IMR-90 (cell line): ENCODE measurements around the gene HIVEP3. TPM values are rescaled to one million over a fixed set of nuclear protein-coding genes. Genes with fewer than 3 reads are reported as not detected.

Experiments
- ATAC-seq: fragments of 200-7000 bp; cut with Tn5 transposase; 2 replicates; pipeline ENCODE4 v1.9.1; 2020; ENCODE audit warnings: low read depth, mild to moderate bottlenecking, moderate library complexity
- BruUV-seq: library from RNA; stranded (reverse); fragments of 400-500 nt; replicated peaks from 2 replicates; lab custom pipeline; 2021; lab: Mats Ljungman, UMichigan
- CTCF ChIA-PET: fragments of 300-600 bp; formaldehyde crosslinking; extraction: SDS; loops from one replicate; lab custom pipeline; 2021; ENCODE audit warnings: antibody characterized with exemption; lab: Yijun Ruan, JAX
- POLR2A ChIA-PET: fragments of 300-600 bp; sonication (Branson Sonifier 250); formaldehyde crosslinking; loops from one replicate; lab custom pipeline; 2022; ENCODE audit warnings: antibody characterized with exemption; ENCODE audit not compliant: unreplicated experiment; lab: Charles Lee
- DNase-seq: peaks from one replicate; pipeline ENCODE4 v3.0.0; 2013
- H2AFZ ChIP-seq: replicated peaks from 2 replicates; pipeline ENCODE3; 2013; ENCODE audit warnings: low read length, mild to moderate bottlenecking; ENCODE audit not compliant: poor library complexity
- H2AK5ac ChIP-seq: 2 replicates; pipeline ENCODE4 v1.6.1; 2013; ENCODE audit warnings: low read depth, low read length, inconsistent platforms
- H2AK9ac ChIP-seq: replicated peaks from 2 replicates; pipeline ENCODE3; 2013; ENCODE audit warnings: mild to moderate bottlenecking, low read depth, low read length, moderate library complexity; ENCODE audit not compliant: poor library complexity
- H2BK120ac ChIP-seq: 2 replicates; pipeline ENCODE4 v1.6.1; 2013; ENCODE audit warnings: low read depth, low read length, inconsistent platforms
- H2BK15ac ChIP-seq: 3 replicates; pipeline ENCODE4 v1.6.1; 2013; ENCODE audit warnings: low read depth, low read length, inconsistent platforms
- H2BK20ac ChIP-seq: 2 replicates; pipeline ENCODE4 v1.6.1; 2013; ENCODE audit warnings: low read depth, mild to moderate bottlenecking, inconsistent platforms, low read length, moderate library complexity
- H2BK5ac ChIP-seq: 2 replicates; pipeline ENCODE4 v1.6.1; 2013; ENCODE audit warnings: mild to moderate bottlenecking, low read depth, low read length, inconsistent platforms; ENCODE audit not compliant: poor library complexity, severe bottlenecking
- H3K14ac ChIP-seq: replicated peaks from 2 replicates; pipeline ENCODE4 v1.6.1; 2013; ENCODE audit warnings: low read depth, low read length, inconsistent platforms
- H3K18ac ChIP-seq: 2 replicates; pipeline ENCODE4 v1.6.1; 2013; ENCODE audit warnings: low read depth, low read length, control low read depth
- H3K23ac ChIP-seq: 2 replicates; pipeline ENCODE4 v1.6.1; 2013; ENCODE audit warnings: low read depth, low read length, inconsistent platforms
- H3K27ac ChIP-seq: 2 replicates; pipeline ENCODE4 v1.5.1; 2013; ENCODE audit warnings: mild to moderate bottlenecking, control low read depth, low read length; ENCODE audit not compliant: insufficient read depth
- H3K27me3 ChIP-seq: 2 replicates; pipeline ENCODE4 v1.6.1; 2013; ENCODE audit warnings: low read length; ENCODE audit not compliant: control insufficient read depth, insufficient read depth
- H3K36me3 ChIP-seq: 2 replicates; pipeline ENCODE4 v1.6.1; 2013; ENCODE audit warnings: low read length, mixed read lengths; ENCODE audit not compliant: control insufficient read depth, insufficient read depth
- H3K4ac ChIP-seq: 2 replicates; pipeline ENCODE4 v1.6.1; 2013; ENCODE audit warnings: low read depth, low read length, inconsistent platforms
- H3K4me1 ChIP-seq: 2 replicates; pipeline ENCODE4 v1.6.1; 2013; ENCODE audit warnings: low read length, mixed read lengths; ENCODE audit not compliant: control insufficient read depth, insufficient read depth
- H3K4me2 ChIP-seq: 2 replicates; pipeline ENCODE4 v1.6.1; 2013; ENCODE audit warnings: low read depth, mild to moderate bottlenecking, control low read depth, low read length, moderate library complexity
- H3K4me3 ChIP-seq: 2 replicates; pipeline ENCODE4 v1.5.1; 2013; ENCODE audit warnings: low read depth, mild to moderate bottlenecking, control low read depth, low read length, moderate library complexity; ENCODE audit not compliant: insufficient read depth
- H3K56ac ChIP-seq: 2 replicates; pipeline ENCODE4 v1.6.1; 2013; ENCODE audit warnings: low read length, inconsistent platforms; ENCODE audit not compliant: insufficient read depth; ENCODE audit errors: extremely low read depth
- H3K79me1 ChIP-seq, 2 experiments: 2 replicates each; pipeline ENCODE4 v1.6.1; 2013; ENCODE audit warnings: low read length in 2 of 2, inconsistent platforms in 1 of 2, low read depth in 1 of 2
- H3K9ac ChIP-seq: 2 replicates; pipeline ENCODE4 v1.6.1; 2013; ENCODE audit warnings: low read depth, low read length, control low read depth
- H3K9me1 ChIP-seq: 2 replicates; pipeline ENCODE4 v1.6.1; 2013; ENCODE audit warnings: low read length, inconsistent platforms; ENCODE audit not compliant: insufficient read depth
- H3K9me3 ChIP-seq: 2 replicates; pipeline ENCODE4 v1.6.1; 2013; ENCODE audit warnings: low read length; ENCODE audit not compliant: control insufficient read depth, insufficient read depth
- H4K20me1 ChIP-seq: 2 replicates; pipeline ENCODE4 v1.6.1; 2013; ENCODE audit warnings: low read length, inconsistent platforms; ENCODE audit not compliant: insufficient read depth
- H4K5ac ChIP-seq: 2 replicates; pipeline ENCODE4 v1.6.1; 2013; ENCODE audit warnings: mild to moderate bottlenecking, low read depth, low read length, control low read depth
- H4K8ac ChIP-seq, 2 experiments: 2 replicates each; pipeline ENCODE4 v1.6.1; 2013; ENCODE audit warnings: low read depth in 2 of 2, low read length in 2 of 2, control low read depth in 1 of 2, inconsistent platforms in 1 of 2
- H4K91ac ChIP-seq: 2 replicates; pipeline ENCODE4 v1.6.1; 2013; ENCODE audit warnings: low read depth, low read length, inconsistent platforms; ENCODE audit not compliant: insufficient read depth
- BHLHE40 ChIP-seq: fragments of 150-350 bp; IDR thresholded peaks from 2 replicates; pipeline ENCODE4 v1.6.1; 2016; ENCODE audit warnings: mild to moderate bottlenecking, low read depth, low read length
- CEBPB ChIP-seq: IDR thresholded peaks from 2 replicates; pipeline ENCODE4 v1.6.1; 2012; ENCODE audit warnings: low read depth, low read length, improper control_type of control experiment
- CHD1 ChIP-seq: IDR thresholded peaks from 2 replicates; pipeline ENCODE4 v1.6.1; 2012; ENCODE audit warnings: low read depth, low read length, improper control_type of control experiment
- FOS ChIP-seq: fragments of 150-350 bp; IDR thresholded peaks from 2 replicates; pipeline ENCODE4 v1.6.1; 2016; ENCODE audit warnings: low read depth, low read length
- NFE2L2 ChIP-seq: fragments of 150-350 bp; IDR thresholded peaks from 2 replicates; pipeline ENCODE4 v1.6.1; 2016; ENCODE audit warnings: low read depth, mild to moderate bottlenecking, low read length
- POLR2A ChIP-seq: IDR thresholded peaks from 2 replicates; pipeline ENCODE4 v1.6.1; 2012; ENCODE audit warnings: mild to moderate bottlenecking, low read depth, low read length
- USF2 ChIP-seq: fragments of 150-350 bp; IDR thresholded peaks from 2 replicates; pipeline ENCODE4 v1.6.1; 2017; ENCODE audit warnings: mild to moderate bottlenecking, antibody characterized with exemption, low read length, low read depth
- WGBS, 2 experiments: methylation state at CpG; one replicate each; pipeline versions ENCODE4 v1.1.5 to v1.1.7; 2013; ENCODE audit warnings: missing lambda C conversion rate in 2 of 2; ENCODE audit not compliant: insufficient read length in 1 of 2; ENCODE audit errors: extremely low coverage in 2 of 2; 5-methylcytosine and 5-hydroxymethylcytosine counted together
- dilution Hi-C: fragments of 300-500 bp; cut with HindIII; formaldehyde crosslinking; loops from one replicate; pipeline ENCODE4 v1.14.3; 2018; ENCODE audit warnings: low sequenced_read_pairs; ENCODE audit not compliant: unreplicated experiment
- in situ Hi-C: fragments of 300-500 bp; cut with MboI; formaldehyde crosslinking; loops from 3 replicates; pipeline ENCODE4 v1.14.3; 2019; ENCODE audit warnings: low sequenced_read_pairs, inconsistent platforms, mixed read lengths
- intact Hi-C: fragments of 100-400 bp; cut with micrococcal nuclease; formaldehyde crosslinking; loops from 2 replicates; pipeline ENCODE4 v1.10.0; 2022
- polyA plus RNA-seq, 3 experiments: library from polyadenylated mRNA; depleted of rRNA; stranded (reverse); fragments of >200 nt; gene quantifications; 2 replicates each; pipeline ENCODE4 v1.2.3, GENCODE V29; 2012; ENCODE audit warnings: low replicate concordance in 1 of 3
- total RNA-seq: library from RNA; depleted of rRNA; stranded (reverse); fragments of >200 nt; gene quantifications from 2 replicates; pipeline ENCODE4 v1.2.3, GENCODE V29; 2012

The HIVEP3 gene
- total and polyA plus RNA-seq, 2 of the 4 experiments (the other 2 are of a cell fraction), result 1.4 to 4.0 TPM

GRCh38 chr1:41633764-41634163, 285.0 kb downstream of the HIVEP3 start:
- intact Hi-C loops, result no loop called here
- ChIA-PET CTCF (no interaction called here), POLR2A (no interaction called here)
- H3K4me2 ChIP-seq, result no peak overlapping the region
- dilution Hi-C loops, result no loop called here
- whole genome bisulfite sequencing, 2 experiments, result no CpG with 5 or more reads among the region's 5 CpGs
- H2BK15ac ChIP-seq, result peak overlapping the region; percentile 14; the same call in 1 of the 3 replicates
- H3K9me3 ChIP-seq, result no peaks in the 10 kb centered on the region
- H3K79me1 ChIP-seq, result peaks cover 32 to 33% of the 10 kb centered on the region in 2 experiments
- peaks cover 7% of the 10 kb centered on the region for H3K9me1 ChIP-seq
- H3K27me3 ChIP-seq, result no peaks in the 10 kb centered on the region
- H4K20me1 ChIP-seq, result peaks cover 8% of the 10 kb centered on the region
- 0 out of 2 replicates have a peak overlapping the region, but pooled peaks have one; percentile 40 for H2BK20ac ChIP-seq
- no peak overlapping the region; the same call in 1 of the 2 replicates for H3K23ac ChIP-seq
- no peak for TF ChIP-seq FOS
- no peak for TF ChIP-seq NFE2L2
- no peak for TF ChIP-seq USF2
- no peak for TF ChIP-seq POLR2A
- TF ChIP-seq CEBPB, result no peak
- TF ChIP-seq CHD1, result no peak
- TF ChIP-seq BHLHE40, result no peak
- H3K4ac ChIP-seq, result peak overlapping the region; percentile 47; the same call in 1 of the 2 replicates
- H3K4me1 ChIP-seq, result peaks cover 12% of the 10 kb centered on the region
- ATAC-seq, result peak; percentile 16; the same call in 1 of the 2 replicates
- peak overlapping the region; percentile 33 for H2AK9ac ChIP-seq
- in situ Hi-C loops, result no loop called here
- no peak overlapping the region; the same call in 1 of the 2 replicates for H4K91ac ChIP-seq
- peak overlapping the region; percentile 49 for H2AK5ac ChIP-seq
- no peaks in the 10 kb centered on the region for H3K36me3 ChIP-seq
- no peak overlapping the region for H3K9ac ChIP-seq
- 0 out of 2 replicates have a peak overlapping the region, but pooled peaks have one; percentile 61 for H2BK120ac ChIP-seq
- no peak overlapping the region for H2BK5ac ChIP-seq
- no peak overlapping the region for H3K4me3 ChIP-seq
- peak overlapping the region; percentile 65; the same call in 1 of the 2 replicates for H3K14ac ChIP-seq
- H3K27ac ChIP-seq, result no peak overlapping the region
- no TSS peak for BruUV-seq
- H4K5ac ChIP-seq, result no peak overlapping the region
- peak; percentile 32 for DNase-seq
- 0 out of 4 replicates have a peak overlapping the region, but pooled peaks of 1 of the 2 experiments have one; percentile 7 for H4K8ac ChIP-seq
- no peak overlapping the region; the same call in 1 of the 2 replicates for H3K56ac ChIP-seq
- H3K18ac ChIP-seq, result no peak overlapping the region; the same call in 1 of the 2 replicates
- no peak overlapping the region for H2AFZ ChIP-seq
